HepG2 (cell line): ENCODE results near the gene USP9Y. TPM values are rescaled to one million over a fixed set of nuclear protein-coding genes. Genes with fewer than 3 reads are reported as not detected.

ENCODE experiments used
- ATAC-seq: fragments of 200-7000 bp; cut with Tn5 transposase; 3 replicates; pipeline ENCODE4 v1.9.1; 2020; ENCODE audit warnings: mild to moderate bottlenecking, moderate library complexity
- BruUV-seq: library from RNA; stranded (reverse); fragments of 400-500 nt; replicated peaks from 2 replicates; lab custom pipeline; 2021; lab: Mats Ljungman, UMichigan
- CTCF ChIA-PET: fragments of 300-600 bp; formaldehyde crosslinking; extraction: SDS; loops from one replicate; lab custom pipeline; 2021; ENCODE audit warnings: low total read pairs, inconsistent platforms, low intra/inter-chr PET ratio; lab: Yijun Ruan, JAX
- POLR2A ChIA-PET: fragments of 350-600 bp; sonication (Branson Sonifier 250); formaldehyde crosslinking; loops from one replicate; lab custom pipeline; 2020; ENCODE audit warnings: antibody characterized with exemption, inconsistent platforms; lab: Yijun Ruan, JAX
- DNase-seq: peaks from one replicate; pipeline ENCODE4 v3.0.0-alpha.2; 2015; ENCODE audit warnings: low spot score
- FAIRE-seq: peaks from 3 replicates; lab custom pipeline; 2011; peaks lifted over from hg19 to GRCh38; lab: Jason Lieb, UNC
- H2AFZ ChIP-seq: one replicate; pipeline ENCODE4 v1.6.1; 2011; ENCODE audit warnings: low read length, inconsistent platforms
- H3K27ac ChIP-seq: fragments of 300-600 bp; 3 replicates; pipeline ENCODE4 v1.8.0; 2011; ENCODE audit warnings: mixed run types, mild to moderate bottlenecking, mixed read lengths, low read length, inconsistent platforms; ENCODE audit not compliant: insufficient read depth; ENCODE audit errors: extremely low read length
- H3K27me3 ChIP-seq, 2 experiments: fragments of 200-600 bp in 1 of 2; 2 replicates in 1 of 2; 3 replicates in 1 of 2; pipeline versions ENCODE4 v1.6.0 to v1.8.0; 2011; ENCODE audit warnings: low read length in 2 of 2, mild to moderate bottlenecking in 2 of 2, moderate library complexity in 2 of 2, inconsistent platforms in 1 of 2; ENCODE audit not compliant: insufficient read depth in 2 of 2, control insufficient read depth in 1 of 2
- H3K36me3 ChIP-seq, 2 experiments: fragments of 200-600 bp in 1 of 2; replicated peaks in 1 of 2; 2 replicates in 1 of 2; 3 replicates in 1 of 2; pipeline versions ENCODE4 v1.5.1 to v1.8.0; 2011; ENCODE audit warnings: low read length in 2 of 2, inconsistent platforms in 1 of 2; ENCODE audit not compliant: insufficient read depth in 2 of 2, control insufficient read depth in 1 of 2
- H3K4me1 ChIP-seq: 2 replicates; pipeline ENCODE4 v1.5.1; 2012; ENCODE audit warnings: low read length, inconsistent platforms; ENCODE audit not compliant: insufficient read depth
- H3K4me2 ChIP-seq: 2 replicates; pipeline ENCODE4 v1.6.0; 2011; ENCODE audit warnings: low read depth, low read length, inconsistent platforms
- H3K4me3 ChIP-seq, 3 experiments: fragments of 200-600 bp in 1 of 3; sonication (generic), shearing (Covaris generic) in 1 of 3; replicated peaks in 1 of 3; 2 replicates each; pipeline ENCODE4 v1.5.1; 2011 to 2016; ENCODE audit warnings: low read length in 3 of 3, inconsistent platforms in 2 of 3, low read depth in 2 of 3, mild to moderate bottlenecking in 2 of 3, control low read depth in 1 of 3, mixed read lengths in 1 of 3; ENCODE audit not compliant: insufficient read depth in 1 of 3
- H3K79me2 ChIP-seq: one replicate; pipeline ENCODE4 v1.6.1; 2011; ENCODE audit warnings: low read length, inconsistent platforms; ENCODE audit not compliant: insufficient read depth
- H3K9ac ChIP-seq: 2 replicates; pipeline ENCODE4 v1.6.0; 2011; ENCODE audit warnings: mild to moderate bottlenecking, low read depth, low read length, inconsistent platforms; ENCODE audit not compliant: insufficient read depth
- H3K9me3 ChIP-seq: 2 replicates; pipeline ENCODE4 v1.5.1; 2012; ENCODE audit warnings: mild to moderate bottlenecking, low read length
- H4K20me1 ChIP-seq: 2 replicates; pipeline ENCODE4 v1.6.0; 2011; ENCODE audit warnings: inconsistent platforms, mild to moderate bottlenecking, low read length, moderate library complexity; ENCODE audit not compliant: insufficient read depth
- HCFC1 ChIP-seq: fragments of 150-350 bp; IDR thresholded peaks from 2 replicates; pipeline ENCODE4 v1.6.1; 2014; ENCODE audit warnings: low read depth, low read length
- IRF2 ChIP-seq: IDR thresholded peaks from 2 replicates; pipeline ENCODE4 v1.6.1; 2018; ENCODE audit warnings: missing genetic modification reagents, missing compliant biosample characterization
- MIXL1 ChIP-seq: IDR thresholded peaks from 2 replicates; pipeline ENCODE4 v1.6.1; 2016
- SAP130 ChIP-seq: IDR thresholded peaks from 2 replicates; pipeline ENCODE4 v1.6.1; 2016; ENCODE audit warnings: low read depth
- SMAD9 ChIP-seq: sonication (generic); formaldehyde crosslinking; IDR thresholded peaks from 2 replicates; pipeline ENCODE4 v1.5.1; 2020; ENCODE audit warnings: mild to moderate bottlenecking, missing genetic modification reagents
- SMC3 ChIP-seq: IDR thresholded peaks from 2 replicates; pipeline ENCODE4 v1.6.1; 2011; ENCODE audit warnings: low read length, improper control_type of control experiment
- SPEN ChIP-seq: sonication (generic); formaldehyde crosslinking; IDR thresholded peaks from 2 replicates; pipeline ENCODE4 v1.5.1; 2020; ENCODE audit warnings: low read depth, mild to moderate bottlenecking, missing genetic modification reagents
- TOE1 ChIP-seq: sonication (generic); formaldehyde crosslinking; IDR thresholded peaks from 2 replicates; pipeline ENCODE4 v1.4.0; 2020; ENCODE audit warnings: mild to moderate bottlenecking, missing genetic modification reagents
- ZNF780A ChIP-seq: sonication (generic); formaldehyde crosslinking; IDR thresholded peaks from 2 replicates; pipeline ENCODE4 v1.8.0; 2022; ENCODE audit warnings: mild to moderate bottlenecking, missing genetic modification reagents, moderate library complexity
- WGBS: methylation state at CpG from one replicate; pipeline ENCODE4 v1.1.6; 2017; ENCODE audit warnings: low lambda C conversion rate; 5-methylcytosine and 5-hydroxymethylcytosine counted together
- in situ Hi-C: cut with HindIII; loops from 2 replicates; pipeline ENCODE4 v1.10.0; 2017; ENCODE audit warnings: low pct_unique_long_range_greater_than_20kb; ENCODE audit not compliant: extremely low pct_ligation_motif_present
- intact Hi-C: fragments of 100-400 bp; cut with micrococcal nuclease; formaldehyde crosslinking; loops from one replicate; pipeline ENCODE4 v1.10.0; 2022; ENCODE audit not compliant: unreplicated experiment
- polyA plus RNA-seq, 8 experiments: library from polyadenylated mRNA; depleted of rRNA in 3 of 8; stranded (reverse) in 7 of 8; unstranded in 1 of 8; fragments of >200 nt; fragmentation: Illumina TruSeq in 4 of 8; extraction: Trizol in 4 of 8; gene quantifications; 2 replicates each; pipeline versions ENCODE4 v1.2.1 to v1.2.3, GENCODE V29; 2011 to 2016; ENCODE audit warnings: low read depth in 4 of 8, missing spikeins in 1 of 8, mixed read lengths in 1 of 8; ENCODE audit not compliant: insufficient read depth in 1 of 8
- total RNA-seq, 5 experiments: library from RNA; depleted of rRNA; stranded (reverse); fragments of >200 nt; fragmentation: Illumina TruSeq; extraction: Trizol; gene quantifications; 2 replicates each; pipeline ENCODE4 v1.2.3, GENCODE V29; 2016; ENCODE audit warnings: low read depth in 1 of 5
- TF ChIP-seq, protein P1 (sequence below): sonication (generic); formaldehyde crosslinking; IDR thresholded peaks from 2 replicates; pipeline ENCODE4 v1.5.0; 2020; ENCODE audit warnings: missing genetic modification reagents
- TF ChIP-seq, protein P2 (sequence below): sonication (generic); formaldehyde crosslinking; IDR thresholded peaks from 2 replicates; pipeline ENCODE4 v1.4.0; 2020; ENCODE audit warnings: missing genetic modification reagents
- TF ChIP-seq, protein P3 (sequence below): sonication (generic); formaldehyde crosslinking; IDR thresholded peaks from 2 replicates; pipeline ENCODE4 v1.4.0; 2020; ENCODE audit warnings: missing genetic modification reagents, borderline replicate concordance

The USP9Y gene
- total and polyA plus RNA-seq, 2 of the 13 experiments (the other 11 are each of a cell fraction or from before 2014, with no cell fraction given), result 14.6 to 41.9 TPM

DNA sequence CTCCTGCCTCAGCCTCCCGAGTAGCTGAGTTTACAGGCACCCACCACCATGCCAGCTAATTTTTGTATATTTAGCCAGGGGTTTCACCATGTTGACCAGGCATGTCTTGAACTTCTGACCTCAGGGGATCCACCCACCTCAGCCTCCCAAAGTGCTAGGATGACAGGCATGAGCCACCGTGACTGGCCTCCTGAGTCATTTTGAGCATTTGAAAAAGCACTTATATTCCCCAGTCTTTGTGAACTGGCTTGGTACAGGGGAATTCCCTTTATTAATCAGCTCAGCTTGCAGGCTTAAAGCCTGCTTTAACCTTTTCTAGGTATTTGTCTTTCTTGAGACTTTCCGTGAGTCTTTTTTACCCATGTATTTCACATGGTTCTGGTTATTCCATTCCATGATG lies 32.6 kb downstream of the USP9Y start:
- 100% methylated on average over 2 of the region's 3 CpGs for WGBS
- ATAC-seq (no peak), DNase-seq (no peak), FAIRE-seq (no peak)
- Histone ChIP-seq H3K79me2 (no peaks in the 10 kb centered on the region), H4K20me1 (no peaks in the 10 kb centered on the region), H3K36me3 (no peaks in the 10 kb centered on the region), H2AFZ (no peak overlapping the region), H3K4me2 (no peak overlapping the region), H3K27me3 (no peaks in the 10 kb centered on the region), H3K9me3 (no peaks in the 10 kb centered on the region), H3K9ac (no peak overlapping the region), H3K4me3 (no peak overlapping the region), H3K27ac (no peak overlapping the region), H3K4me1 (no peaks in the 10 kb centered on the region)
- no TSS peak for BruUV-seq
- ChIA-PET POLR2A (no interaction called here), CTCF (no interaction called here)
- intact Hi-C loops (no loop called here), in situ Hi-C loops (no loop called here)
- TF ChIP-seq IRF2, result no peak
- no peak for TF ChIP-seq MIXL1 (CRISPR knock-in tag)
- TF ChIP-seq, protein P1, sequence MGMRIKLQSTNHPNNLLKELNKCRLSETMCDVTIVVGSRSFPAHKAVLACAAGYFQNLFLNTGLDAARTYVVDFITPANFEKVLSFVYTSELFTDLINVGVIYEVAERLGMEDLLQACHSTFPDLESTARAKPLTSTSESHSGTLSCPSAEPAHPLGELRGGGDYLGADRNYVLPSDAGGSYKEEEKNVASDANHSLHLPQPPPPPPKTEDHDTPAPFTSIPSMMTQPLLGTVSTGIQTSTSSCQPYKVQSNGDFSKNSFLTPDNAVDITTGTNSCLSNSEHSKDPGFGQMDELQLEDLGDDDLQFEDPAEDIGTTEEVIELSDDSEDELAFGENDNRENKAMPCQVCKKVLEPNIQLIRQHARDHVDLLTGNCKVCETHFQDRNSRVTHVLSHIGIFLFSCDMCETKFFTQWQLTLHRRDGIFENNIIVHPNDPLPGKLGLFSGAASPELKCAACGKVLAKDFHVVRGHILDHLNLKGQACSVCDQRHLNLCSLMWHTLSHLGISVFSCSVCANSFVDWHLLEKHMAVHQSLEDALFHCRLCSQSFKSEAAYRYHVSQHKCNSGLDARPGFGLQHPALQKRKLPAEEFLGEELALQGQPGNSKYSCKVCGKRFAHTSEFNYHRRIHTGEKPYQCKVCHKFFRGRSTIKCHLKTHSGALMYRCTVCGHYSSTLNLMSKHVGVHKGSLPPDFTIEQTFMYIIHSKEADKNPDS (CRISPR knock-in tag), result no peak
- no peak for TF ChIP-seq ZNF780A (CRISPR knock-in tag)
- TF ChIP-seq, protein P2, sequence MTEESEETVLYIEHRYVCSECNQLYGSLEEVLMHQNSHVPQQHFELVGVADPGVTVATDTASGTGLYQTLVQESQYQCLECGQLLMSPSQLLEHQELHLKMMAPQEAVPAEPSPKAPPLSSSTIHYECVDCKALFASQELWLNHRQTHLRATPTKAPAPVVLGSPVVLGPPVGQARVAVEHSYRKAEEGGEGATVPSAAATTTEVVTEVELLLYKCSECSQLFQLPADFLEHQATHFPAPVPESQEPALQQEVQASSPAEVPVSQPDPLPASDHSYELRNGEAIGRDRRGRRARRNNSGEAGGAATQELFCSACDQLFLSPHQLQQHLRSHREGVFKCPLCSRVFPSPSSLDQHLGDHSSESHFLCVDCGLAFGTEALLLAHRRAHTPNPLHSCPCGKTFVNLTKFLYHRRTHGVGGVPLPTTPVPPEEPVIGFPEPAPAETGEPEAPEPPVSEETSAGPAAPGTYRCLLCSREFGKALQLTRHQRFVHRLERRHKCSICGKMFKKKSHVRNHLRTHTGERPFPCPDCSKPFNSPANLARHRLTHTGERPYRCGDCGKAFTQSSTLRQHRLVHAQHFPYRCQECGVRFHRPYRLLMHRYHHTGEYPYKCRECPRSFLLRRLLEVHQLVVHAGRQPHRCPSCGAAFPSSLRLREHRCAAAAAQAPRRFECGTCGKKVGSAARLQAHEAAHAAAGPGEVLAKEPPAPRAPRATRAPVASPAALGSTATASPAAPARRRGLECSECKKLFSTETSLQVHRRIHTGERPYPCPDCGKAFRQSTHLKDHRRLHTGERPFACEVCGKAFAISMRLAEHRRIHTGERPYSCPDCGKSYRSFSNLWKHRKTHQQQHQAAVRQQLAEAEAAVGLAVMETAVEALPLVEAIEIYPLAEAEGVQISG (CRISPR knock-in tag), result no peak
- TF ChIP-seq TOE1, result no peak
- TF ChIP-seq SAP130 (CRISPR knock-in tag), result no peak
- TF ChIP-seq SMAD9 (CRISPR knock-in tag), result no peak
- TF ChIP-seq HCFC1, result no peak
- no peak for TF ChIP-seq SMC3
- TF ChIP-seq SPEN (CRISPR knock-in tag), result no peak
- TF ChIP-seq, protein P3, sequence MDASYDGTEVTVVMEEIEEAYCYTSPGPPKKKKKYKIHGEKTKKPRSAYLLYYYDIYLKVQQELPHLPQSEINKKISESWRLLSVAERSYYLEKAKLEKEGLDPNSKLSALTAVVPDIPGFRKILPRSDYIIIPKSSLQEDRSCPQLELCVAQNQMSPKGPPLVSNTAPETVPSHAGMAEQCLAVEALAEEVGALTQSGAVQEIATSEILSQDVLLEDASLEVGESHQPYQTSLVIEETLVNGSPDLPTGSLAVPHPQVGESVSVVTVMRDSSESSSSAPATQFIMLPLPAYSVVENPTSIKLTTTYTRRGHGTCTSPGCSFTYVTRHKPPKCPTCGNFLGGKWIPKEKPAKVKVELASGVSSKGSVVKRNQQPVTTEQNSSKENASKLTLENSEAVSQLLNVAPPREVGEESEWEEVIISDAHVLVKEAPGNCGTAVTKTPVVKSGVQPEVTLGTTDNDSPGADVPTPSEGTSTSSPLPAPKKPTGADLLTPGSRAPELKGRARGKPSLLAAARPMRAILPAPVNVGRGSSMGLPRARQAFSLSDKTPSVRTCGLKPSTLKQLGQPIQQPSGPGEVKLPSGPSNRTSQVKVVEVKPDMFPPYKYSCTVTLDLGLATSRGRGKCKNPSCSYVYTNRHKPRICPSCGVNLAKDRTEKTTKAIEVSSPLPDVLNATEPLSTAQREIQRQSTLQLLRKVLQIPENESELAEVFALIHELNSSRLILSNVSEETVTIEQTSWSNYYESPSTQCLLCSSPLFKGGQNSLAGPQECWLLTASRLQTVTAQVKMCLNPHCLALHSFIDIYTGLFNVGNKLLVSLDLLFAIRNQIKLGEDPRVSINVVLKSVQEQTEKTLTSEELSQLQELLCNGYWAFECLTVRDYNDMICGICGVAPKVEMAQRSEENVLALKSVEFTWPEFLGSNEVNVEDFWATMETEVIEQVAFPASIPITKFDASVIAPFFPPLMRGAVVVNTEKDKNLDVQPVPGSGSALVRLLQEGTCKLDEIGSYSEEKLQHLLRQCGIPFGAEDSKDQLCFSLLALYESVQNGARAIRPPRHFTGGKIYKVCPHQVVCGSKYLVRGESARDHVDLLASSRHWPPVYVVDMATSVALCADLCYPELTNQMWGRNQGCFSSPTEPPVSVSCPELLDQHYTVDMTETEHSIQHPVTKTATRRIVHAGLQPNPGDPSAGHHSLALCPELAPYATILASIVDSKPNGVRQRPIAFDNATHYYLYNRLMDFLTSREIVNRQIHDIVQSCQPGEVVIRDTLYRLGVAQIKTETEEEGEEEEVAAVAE, result no peak
